ENCODE results near the gene SLC23A3. TPM values are rescaled to one million over a fixed set of nuclear protein-coding genes. Genes with fewer than 3 reads are reported as not detected.

Gene SLC23A3
- total RNA-seq, 4 donors from 2014 or later = 5.4 to 18.4 (median 15.7) TPM

DNA sequence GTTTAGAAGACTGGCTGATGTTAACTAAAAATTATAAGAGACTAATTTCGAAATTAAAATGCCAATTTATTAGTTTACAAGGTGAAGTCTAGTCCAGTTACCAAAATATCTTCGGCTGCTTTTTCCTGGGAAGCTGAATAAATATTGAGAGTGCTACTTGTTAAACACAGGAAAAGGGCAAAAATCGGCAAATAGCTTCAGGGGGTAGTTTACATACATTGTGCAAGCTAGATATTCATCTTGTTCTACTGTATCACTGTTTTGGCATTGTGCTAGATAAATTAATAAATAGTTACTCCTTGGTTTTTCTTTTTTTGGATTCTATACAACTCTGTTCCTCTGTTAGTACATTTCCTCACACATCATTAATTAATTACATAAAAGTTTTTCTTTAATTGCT lies 38.5 kb downstream of the SLC23A3 start:
- intact Hi-C loops (cut with DNase I; ENCODE audit: low total_unique reads) = no loop called here
- Histone ChIP-seq H3K4me3 (no peak overlapping the region), H3K4me1 (peaks cover 0 to 26% (median 17%) of the 10 kb centered on the region in 4 donors), H3K9me3 (no peaks in the 10 kb centered on the region), H3K27ac (no peak overlapping the region), H3K27me3 (no peaks in the 10 kb centered on the region), H3K36me3 (no peaks in the 10 kb centered on the region)
- in situ Hi-C loops (cut with MboI; ENCODE audit: low pct_ligation_motif_present in 1 of 4, low pct_unique_long_range_greater_than_20kb in 1 of 4, low sequenced_read_pairs in 3 of 4) = no loop called here
- TF ChIP-seq, protein P1, sequence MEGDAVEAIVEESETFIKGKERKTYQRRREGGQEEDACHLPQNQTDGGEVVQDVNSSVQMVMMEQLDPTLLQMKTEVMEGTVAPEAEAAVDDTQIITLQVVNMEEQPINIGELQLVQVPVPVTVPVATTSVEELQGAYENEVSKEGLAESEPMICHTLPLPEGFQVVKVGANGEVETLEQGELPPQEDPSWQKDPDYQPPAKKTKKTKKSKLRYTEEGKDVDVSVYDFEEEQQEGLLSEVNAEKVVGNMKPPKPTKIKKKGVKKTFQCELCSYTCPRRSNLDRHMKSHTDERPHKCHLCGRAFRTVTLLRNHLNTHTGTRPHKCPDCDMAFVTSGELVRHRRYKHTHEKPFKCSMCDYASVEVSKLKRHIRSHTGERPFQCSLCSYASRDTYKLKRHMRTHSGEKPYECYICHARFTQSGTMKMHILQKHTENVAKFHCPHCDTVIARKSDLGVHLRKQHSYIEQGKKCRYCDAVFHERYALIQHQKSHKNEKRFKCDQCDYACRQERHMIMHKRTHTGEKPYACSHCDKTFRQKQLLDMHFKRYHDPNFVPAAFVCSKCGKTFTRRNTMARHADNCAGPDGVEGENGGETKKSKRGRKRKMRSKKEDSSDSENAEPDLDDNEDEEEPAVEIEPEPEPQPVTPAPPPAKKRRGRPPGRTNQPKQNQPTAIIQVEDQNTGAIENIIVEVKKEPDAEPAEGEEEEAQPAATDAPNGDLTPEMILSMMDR (IDR thresholded peaks at IDR 0.05) = no peak
- no peak for TF ChIP-seq EP300 (IDR thresholded peaks at IDR 0.05; ENCODE audit: low read depth)
- TF ChIP-seq POLR2A (IDR thresholded peaks at IDR 0.05) = no peak
- DNase-seq = no peak
- WGBS, 2 donors (ENCODE audit: low coverage in 1 of 2) = 72 to 84% methylated on average over 3 of the region's 3 CpGs

- Histone ChIP-seq H3K9me3 (no peaks in the 10 kb centered on the region), H3K36me3 (no peaks in the 10 kb centered on the region), H3K27me3 (no peaks in the 10 kb centered on the region), H3K4me3 (no peak overlapping the region), H3K27ac (no peak overlapping the region), H3K4me1 (peaks cover 7 to 41% (median 31%) of the 10 kb centered on the region in 4 donors)
- intact Hi-C loops (cut with DNase I; ENCODE audit: low total_unique reads) = no loop called here
- TF ChIP-seq POLR2A (IDR thresholded peaks at IDR 0.05) (no peak), POLR2AphosphoS5 (IDR thresholded peaks at IDR 0.05) (no peak), EP300 (IDR thresholded peaks at IDR 0.05; ENCODE audit: low read depth) (no peak)
- TF ChIP-seq, protein P1 (IDR thresholded peaks at IDR 0.05) = no peak
- DNase-seq = no peak
- 94 to 97% methylated on average over 11 to 16 of the region's 16 CpGs for WGBS, 2 donors (ENCODE audit: low coverage in 1 of 2)
- in situ Hi-C loops (cut with MboI; ENCODE audit: low pct_ligation_motif_present in 1 of 4, low pct_unique_long_range_greater_than_20kb in 1 of 4, low sequenced_read_pairs in 3 of 4) = loop anchor here in 2 of 4 donors (10.0 kb wide), 2 partner anchors 65 to 75 kb away; partner anchors contain the start of gene IHH (in 1 of the 2)
These were observed 40.2 kb downstream of the SLC23A3 start for GRCh38 chr2:219129589-219129988.

DNA sequence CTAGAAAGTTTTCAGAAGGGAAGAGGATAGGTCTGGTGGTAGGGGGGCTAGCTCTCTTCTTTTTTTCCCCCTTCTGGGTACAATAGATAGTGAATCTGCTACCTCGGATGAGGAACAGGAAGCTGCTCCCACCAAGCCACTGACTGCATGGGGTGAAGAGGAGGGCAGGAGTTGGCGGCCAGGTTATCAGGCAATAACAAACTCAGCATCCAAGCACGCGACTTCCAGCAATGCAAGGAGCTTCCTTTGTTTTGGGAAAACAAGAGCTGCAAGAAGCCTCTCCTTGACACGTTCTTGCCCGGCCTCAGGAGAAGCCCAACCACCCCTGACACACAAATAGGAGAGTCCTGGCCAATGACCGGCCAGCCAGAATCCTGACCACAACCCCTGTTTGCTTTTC lies 41.4 kb downstream of the SLC23A3 start:
- H3K27ac ChIP-seq = peak overlapping the region in 2 of 4 donors; percentile 76 to 87
- WGBS, 2 donors (ENCODE audit: low coverage in 1 of 2) = 71% methylated on average over 7 of the region's 7 CpGs; no CpG with 5 or more reads in 1 of the 2 donors
- in situ Hi-C loops (cut with MboI; ENCODE audit: low pct_ligation_motif_present in 1 of 4, low pct_unique_long_range_greater_than_20kb in 1 of 4, low sequenced_read_pairs in 3 of 4) (loop anchor here in 2 of 4 donors (10.0 kb wide), 2 partner anchors 64 to 74 kb away; partner anchors contain the start of gene IHH (in 1 of the 2)), intact Hi-C loops (cut with DNase I; ENCODE audit: low total_unique reads) (no loop called here)
- peaks cover 8 to 45% (median 40%) of the 10 kb centered on the region in 4 donors for H3K4me1 ChIP-seq
- no peaks in the 10 kb centered on the region for H3K9me3 ChIP-seq
- no peak for DNase-seq
- no peaks in the 10 kb centered on the region for H3K36me3 ChIP-seq
- TF ChIP-seq, protein P1 (IDR thresholded peaks at IDR 0.05) = no peak
- no peak for TF ChIP-seq EP300 (IDR thresholded peaks at IDR 0.05; ENCODE audit: low read depth)
- TF ChIP-seq POLR2A (IDR thresholded peaks at IDR 0.05) = no peak
- TF ChIP-seq POLR2AphosphoS5 (IDR thresholded peaks at IDR 0.05) = no peak
- no peak overlapping the region for H3K4me3 ChIP-seq
- no peaks in the 10 kb centered on the region for H3K27me3 ChIP-seq

GRCh38 chr2:219127037-219127635 lies 42.7 kb downstream of the SLC23A3 start:
- Histone ChIP-seq H3K27ac (peak overlapping the region; percentile 76 to 87 (median 82)), H3K36me3 (no peaks in the 10 kb centered on the region), H3K9me3 (no peaks in the 10 kb centered on the region), H3K4me1 (peaks cover 14 to 56% (median 50%) of the 10 kb centered on the region in 4 donors), H3K27me3 (no peaks in the 10 kb centered on the region), H3K4me3 (no peak overlapping the region)
- WGBS, 2 donors (ENCODE audit: low coverage in 1 of 2) = 44 to 49% methylated on average over 2 of the region's 2 CpGs
- TF ChIP-seq EP300 (IDR thresholded peaks at IDR 0.05; ENCODE audit: low read depth) (no peak), POLR2A (IDR thresholded peaks at IDR 0.05) (no peak)
- in situ Hi-C loops (cut with MboI; ENCODE audit: low pct_ligation_motif_present in 1 of 4, low pct_unique_long_range_greater_than_20kb in 1 of 4, low sequenced_read_pairs in 3 of 4) (loop anchor here in 2 of 4 donors (10.0 kb wide), 2 partner anchors 62 to 72 kb away; partner anchors contain the start of gene IHH (in 1 of the 2)), intact Hi-C loops (cut with DNase I; ENCODE audit: low total_unique reads) (no loop called here)
- no peak for DNase-seq
